Upper lobe of left lung (tissue), 6 donors: ENCODE measurements around the gene MN1. TPM values are rescaled to one million over a fixed set of nuclear protein-coding genes. Genes with fewer than 3 reads are reported as not detected.
A peak's percentile ranks its signal among the peaks of the same experiment; 100 is the strongest.

Source experiments
- ATAC-seq, 2 donors: fragments of 200-7000 bp; cut with Tn5 transposase; one replicate each; pipeline ENCODE4 v1.9.1; 2022; ENCODE audit warnings: mild to moderate bottlenecking in 2 of 2, moderate library complexity in 2 of 2; ENCODE audit not compliant: low FRiP score in 2 of 2
- DNase-seq, 2 donors: peaks; one replicate each; pipeline ENCODE4 v3.0.0-alpha.2; 2019 to 2020
- H3K27ac ChIP-seq, 4 donors: fragments of 200-600 bp; sonication (generic); one replicate each; pipeline ENCODE4 v1.5.1; 2016 to 2019
- H3K27me3 ChIP-seq, 4 donors: fragments of 200-600 bp; sonication (generic); one replicate each; pipeline ENCODE4 v1.5.1; 2017 to 2019
- H3K36me3 ChIP-seq, 4 donors: fragments of 200-600 bp; sonication (generic); one replicate each; pipeline ENCODE4 v1.5.1; 2016 to 2019
- H3K4me1 ChIP-seq, 4 donors: fragments of 200-600 bp; sonication (generic); one replicate each; pipeline ENCODE4 v1.5.1; 2018 to 2019
- H3K4me3 ChIP-seq, 4 donors: fragments of 200-600 bp; sonication (generic); one replicate each; pipeline ENCODE4 v1.5.1; 2017 to 2019; ENCODE audit warnings: mild to moderate bottlenecking in 2 of 4, moderate library complexity in 1 of 4
- H3K9me3 ChIP-seq, 4 donors: fragments of 200-600 bp; sonication (generic); one replicate each; pipeline ENCODE4 v1.5.1; 2018 to 2019
- CTCF ChIP-seq, 6 experiments: fragments of 450-650 bp in 4 of 6; fragments of 200-600 bp in 2 of 6; sonication (generic) in 2 of 6; IDR thresholded peaks; one replicate each; pipeline ENCODE4 v1.5.1; 2016 to 2019; ENCODE audit warnings: antibody characterized with exemption in 6 of 6
- EP300 ChIP-seq, 4 donors: sonication (generic); formaldehyde crosslinking; IDR thresholded peaks; one replicate each; pipeline ENCODE4 v1.5.1; 2017; ENCODE audit warnings: antibody characterized with exemption in 4 of 4, control low read depth in 2 of 4
- POLR2A ChIP-seq, 4 donors: fragments of 450-650 bp; IDR thresholded peaks; one replicate each; pipeline ENCODE4 v1.5.1; 2016 to 2017; ENCODE audit warnings: antibody characterized with exemption in 4 of 4, mild to moderate bottlenecking in 2 of 4
- POLR2AphosphoS5 ChIP-seq, 2 donors: sonication (generic); formaldehyde crosslinking; IDR thresholded peaks; one replicate each; pipeline ENCODE4 v1.5.1; 2017; ENCODE audit warnings: antibody characterized with exemption in 2 of 2
- WGBS, 2 donors: methylation state at CpG; one replicate each; pipeline ENCODE4 v1.1.5; 2017 to 2018; 5-methylcytosine and 5-hydroxymethylcytosine counted together
- total RNA-seq, 6 donors: library from RNA; depleted of rRNA in 4 of 6; stranded (reverse); fragments of >200 nt in 4 of 6; gene quantifications; one replicate each; pipeline versions ENCODE4 v1.1.0 to v1.2.1, GENCODE V29; 2016 to 2021
- donor health status: DM: no; HTN: no; CAD: no; lungs with moderate emphysema.
- donor health status: DM: no; HTN: yes; CAD: no; lungs with severe emphysema.

Gene MN1
- total RNA-seq, 6 donors from 2014 or later: 1.0 to 17.8 (median 3.5) TPM

GRCh38 chr22:27780161-27780575 lies 21.4 kb downstream of the MN1 start:
- no peaks in the 10 kb centered on the region for H3K9me3 ChIP-seq
- DNase-seq: no peak
- peak; percentile 9 to 34 for ATAC-seq
- TF ChIP-seq POLR2AphosphoS5 (IDR thresholded peaks at IDR 0.05): peak; percentile 9 to 41
- no peak for TF ChIP-seq CTCF (IDR thresholded peaks at IDR 0.05)
- TF ChIP-seq EP300 (IDR thresholded peaks at IDR 0.05): peak in 1 of 4 donors; percentile 22
- peak in 1 of 4 donors; percentile 8 for TF ChIP-seq POLR2A (IDR thresholded peaks at IDR 0.05)
- WGBS, 2 donors: 51 to 53% methylated on average over 9 of the region's 9 CpGs
- no peaks in the 10 kb centered on the region for H3K36me3 ChIP-seq
- no peaks in the 10 kb centered on the region for H3K27me3 ChIP-seq
- peaks cover 15 to 33% (median 21%) of the 10 kb centered on the region in 4 donors for H3K4me1 ChIP-seq
- no peak overlapping the region for H3K4me3 ChIP-seq
- H3K27ac ChIP-seq: peak overlapping the region; percentile 68 to 80 (median 77)

GRCh38 chr22:27779643-27780042 lies 21.9 kb downstream of the MN1 start:
- no peaks in the 10 kb centered on the region for H3K9me3 ChIP-seq
- H3K4me3 ChIP-seq: no peak overlapping the region
- ATAC-seq: peak in 1 of 2 donors; percentile 41
- peak overlapping the region; percentile 68 to 80 (median 77) for H3K27ac ChIP-seq
- H3K27me3 ChIP-seq: no peaks in the 10 kb centered on the region
- DNase-seq: peak in 1 of 2 donors; percentile 20
- peaks cover 15 to 33% (median 21%) of the 10 kb centered on the region in 4 donors for H3K4me1 ChIP-seq
- no peaks in the 10 kb centered on the region for H3K36me3 ChIP-seq
- 21 to 80% methylated on average over 1 to 3 of the region's 3 CpGs for WGBS, 2 donors
- TF ChIP-seq CTCF (IDR thresholded peaks at IDR 0.05) (no peak), POLR2AphosphoS5 (IDR thresholded peaks at IDR 0.05) (no peak), EP300 (IDR thresholded peaks at IDR 0.05) (no peak), POLR2A (IDR thresholded peaks at IDR 0.05) (no peak)

GRCh38 chr22:27778294-27779090 lies 23.1 kb downstream of the MN1 start:
- TF ChIP-seq EP300 (IDR thresholded peaks at IDR 0.05): peak in 3 of 4 donors; percentile 55 to 87 (median 87)
- TF ChIP-seq POLR2A (IDR thresholded peaks at IDR 0.05): no peak
- TF ChIP-seq CTCF (IDR thresholded peaks at IDR 0.05): no peak
- peak in 1 of 2 donors; percentile 63 for TF ChIP-seq POLR2AphosphoS5 (IDR thresholded peaks at IDR 0.05)
- no peaks in the 10 kb centered on the region for H3K36me3 ChIP-seq
- no peaks in the 10 kb centered on the region for H3K27me3 ChIP-seq
- peak overlapping the region in 1 of 4 donors; percentile 13 for H3K4me3 ChIP-seq
- 36 to 55% methylated on average over 6 to 24 of the region's 24 CpGs for WGBS, 2 donors
- H3K27ac ChIP-seq: peak overlapping the region; percentile 68 to 80 (median 77)
- H3K4me1 ChIP-seq: peaks cover 15 to 33% (median 21%) of the 10 kb centered on the region in 4 donors
- H3K9me3 ChIP-seq: no peaks in the 10 kb centered on the region
- ATAC-seq (no peak), DNase-seq (peak in 1 of 2 donors; percentile 31)

GRCh38 chr22:27777128-27777527 lies 24.4 kb downstream of the MN1 start:
- DNase-seq: no peak
- no peaks in the 10 kb centered on the region for H3K9me3 ChIP-seq
- peak overlapping the region; percentile 55 to 80 (median 68) for H3K27ac ChIP-seq
- TF ChIP-seq POLR2AphosphoS5 (IDR thresholded peaks at IDR 0.05) (no peak), CTCF (IDR thresholded peaks at IDR 0.05) (no peak), EP300 (IDR thresholded peaks at IDR 0.05) (no peak)
- no peaks in the 10 kb centered on the region for H3K27me3 ChIP-seq
- H3K4me3 ChIP-seq: no peak overlapping the region
- peaks cover 15 to 33% (median 21%) of the 10 kb centered on the region in 4 donors for H3K4me1 ChIP-seq
- H3K36me3 ChIP-seq: no peaks in the 10 kb centered on the region
- WGBS, 2 donors: 80 to 83% methylated on average over 9 of the region's 9 CpGs
- no peak for ATAC-seq
